B cell (primary cell): Measurements from ENCODE around the gene GPR61. TPM values are rescaled to one million over a fixed set of nuclear protein-coding genes. Genes with fewer than 3 reads are reported as not detected.

Experiments
- ATAC-seq: fragments of 200-7000 bp; cut with Tn5 transposase; one replicate; pipeline ENCODE4 v1.10.0; 2021; ENCODE audit warnings: low read depth, mild to moderate bottlenecking, moderate number of reproducible peaks, moderate library complexity
- CTCF ChIA-PET: fragments of 350-600 bp; sonication (Branson Sonifier 250); formaldehyde crosslinking; loops from one replicate; lab custom pipeline; 2021; ENCODE audit warnings: antibody characterized with exemption, inconsistent platforms; lab: Charles Lee
- POLR2A ChIA-PET: fragments of 350-600 bp; sonication (Branson Sonifier 250); formaldehyde crosslinking; loops from one replicate; lab custom pipeline; 2021; ENCODE audit warnings: antibody characterized with exemption; lab: Charles Lee
- DNase-seq: peaks from one replicate; pipeline ENCODE4 v3.0.0; 2013
- H2AFZ ChIP-seq: 2 replicates; pipeline ENCODE4 v1.6.1; 2012; ENCODE audit warnings: mild to moderate bottlenecking, low read depth, low read length; ENCODE audit not compliant: insufficient read depth, poor library complexity, severe bottlenecking
- H3K27ac ChIP-seq, 2 donors: 1 replicate in 1 of 2; 2 replicates in 1 of 2; pipeline ENCODE4 v1.5.1; 2012 to 2013; ENCODE audit warnings: low read length in 2 of 2, mild to moderate bottlenecking in 2 of 2, moderate library complexity in 1 of 2
- H3K27me3 ChIP-seq, 4 experiments: fragments of 200-600 bp in 1 of 4; sonication (generic) in 1 of 4; replicated peaks in 1 of 4; 1 replicate in 2 of 4; 2 replicates in 2 of 4; pipeline versions ENCODE4 v1.6.1 to v1.7.0; 2013 to 2016; ENCODE audit warnings: low read length in 3 of 4, mild to moderate bottlenecking in 2 of 4, mixed read lengths in 1 of 4, moderate library complexity in 1 of 4; ENCODE audit not compliant: insufficient read depth in 4 of 4, control insufficient read depth in 3 of 4; ENCODE audit errors: control extremely low read depth in 1 of 4
- H3K36me3 ChIP-seq, 2 experiments: replicated peaks in 1 of 2; 1 replicate in 1 of 2; 2 replicates in 1 of 2; pipeline versions ENCODE4 v1.6.1 to v1.7.1; 2013; ENCODE audit warnings: low read length in 1 of 2; ENCODE audit not compliant: insufficient read depth in 2 of 2, control insufficient read depth in 1 of 2; ENCODE audit errors: control extremely low read depth in 1 of 2, extremely low read depth in 1 of 2
- H3K4me1 ChIP-seq, 2 donors: fragments of 200-600 bp in 1 of 2; sonication (generic) in 1 of 2; 1 replicate in 1 of 2; 2 replicates in 1 of 2; pipeline versions ENCODE4 v1.5.1 to v1.6.1; 2013 to 2017; ENCODE audit warnings: low read length in 2 of 2; ENCODE audit not compliant: control insufficient read depth in 2 of 2, insufficient read depth in 2 of 2
- H3K4me2 ChIP-seq: replicated peaks from 2 replicates; pipeline ENCODE3; 2012; ENCODE audit warnings: mild to moderate bottlenecking, low read depth, low read length; ENCODE audit not compliant: poor library complexity, severe bottlenecking
- H3K4me3 ChIP-seq, 5 experiments: fragments of 200-600 bp in 1 of 5; sonication (generic) in 1 of 5; 1 replicate in 3 of 5; 2 replicates in 2 of 5; pipeline versions ENCODE4 v1.5.1 to v1.7.0; 2011 to 2016; ENCODE audit warnings: low read length in 4 of 5, mild to moderate bottlenecking in 4 of 5, low read depth in 2 of 5, control low read depth in 1 of 5, moderate library complexity in 1 of 5; ENCODE audit not compliant: insufficient read depth in 1 of 5; ENCODE audit errors: control extremely low read depth in 1 of 5, extremely low read depth in 1 of 5
- H3K79me2 ChIP-seq: fragments of 200-600 bp; sonication (generic); one replicate; pipeline ENCODE4 v1.6.0; 2016; ENCODE audit warnings: low read length; ENCODE audit not compliant: control insufficient read depth, insufficient read depth
- H3K9ac ChIP-seq: fragments of 200-600 bp; sonication (generic); 2 replicates; pipeline ENCODE4 v1.6.1; 2017; ENCODE audit warnings: mild to moderate bottlenecking, low read length, moderate library complexity
- H3K9me3 ChIP-seq, 3 donors: one replicate each; pipeline versions ENCODE4 v1.6.1 to v1.7.1; 2013; ENCODE audit warnings: low read length in 2 of 3; ENCODE audit not compliant: control insufficient read depth in 2 of 3, insufficient read depth in 1 of 3; ENCODE audit errors: control extremely low read depth in 1 of 3
- H4K20me1 ChIP-seq: 2 replicates; pipeline ENCODE4 v1.6.0; 2012; ENCODE audit warnings: mild to moderate bottlenecking, low read length; ENCODE audit not compliant: insufficient read depth, control insufficient read depth, poor library complexity, severe bottlenecking
- H3K27ac Mint-ChIP-seq: one replicate; pipeline ENCODE4 v1.8.0; 2021; ENCODE audit warnings: mixed read lengths
- H3K27me3 Mint-ChIP-seq: one replicate; pipeline ENCODE4 v1.8.0; 2021; ENCODE audit warnings: mixed read lengths
- H3K4me1 Mint-ChIP-seq: one replicate; pipeline ENCODE4 v1.8.0; 2021; ENCODE audit warnings: mixed read lengths
- H3K4me3 Mint-ChIP-seq: one replicate; pipeline ENCODE4 v1.8.0; 2021; ENCODE audit warnings: mixed read lengths
- H3K9me3 Mint-ChIP-seq: one replicate; pipeline ENCODE4 v1.8.0; 2022; ENCODE audit warnings: mixed read lengths; ENCODE audit not compliant: insufficient read depth
- CTCF ChIP-seq: fragments of 200-600 bp; IDR thresholded peaks from one replicate; pipeline ENCODE4 v1.8.0; 2022; ENCODE audit warnings: antibody characterized with exemption, mild to moderate bottlenecking
- EZH2 ChIP-seq: IDR thresholded peaks from 2 replicates; pipeline ENCODE4 v1.6.1; 2012; ENCODE audit warnings: borderline replicate concordance, low read depth, mild to moderate bottlenecking, moderate library complexity, low read length; ENCODE audit not compliant: insufficient read depth, poor library complexity, severe bottlenecking
- WGBS: methylation state at CpG from one replicate; pipeline ENCODE4 v1.1.5; 2013; ENCODE audit warnings: missing lambda C conversion rate; ENCODE audit not compliant: insufficient coverage; 5-methylcytosine and 5-hydroxymethylcytosine counted together
- intact Hi-C: fragments of 100-400 bp; cut with micrococcal nuclease; formaldehyde crosslinking; loops from one replicate; pipeline ENCODE4 v1.10.0; 2022
- polyA plus RNA-seq: library from polyadenylated mRNA; depleted of rRNA; stranded (reverse); fragments of >200 nt; gene quantifications from 2 replicates; pipeline ENCODE4 v1.2.3, GENCODE V29; 2012
- total RNA-seq, 2 donors: library from RNA; stranded (reverse); fragments of 120-200 nt in 1 of 2; gene quantifications; 1 replicate in 1 of 2; 2 replicates in 1 of 2; pipeline versions ENCODE4 v1.2.3 to v1.2.4, GENCODE V29; 2013 to 2022

Gene GPR61
- total and polyA plus RNA-seq, 2 donors (not counting 1 experiment from before 2014, with no cell fraction given), result not detected

GRCh38 chr1:109586055-109586454 lies 46.4 kb downstream of the GPR61 start:
- H4K20me1 ChIP-seq, result peaks cover 24% of the 10 kb centered on the region
- H3K9me3 ChIP-seq, result no peaks in the 10 kb centered on the region
- Mint-ChIP-seq H3K9me3 (no peaks in the 10 kb centered on the region), H3K27ac (no peak overlapping the region), H3K4me3 (no peak overlapping the region), H3K27me3 (no peaks in the 10 kb centered on the region), H3K4me1 (no peaks in the 10 kb centered on the region)
- ATAC-seq, result no peak
- no CpG with 5 or more reads among the region's 3 CpGs for WGBS
- CTCF ChIA-PET, result interaction anchor here (0.8 kb wide), 1 partner anchor 41 kb away, joined by 3 read pairs; no protein-coding TSS in a partner anchor
- no peak overlapping the region for H3K27ac ChIP-seq
- H3K4me1 ChIP-seq, result no peaks in the 10 kb centered on the region
- H3K9ac ChIP-seq, result no peak overlapping the region
- DNase-seq, result no peak
- no peak overlapping the region for H3K4me3 ChIP-seq
- H2AFZ ChIP-seq, result no peak overlapping the region
- H3K4me2 ChIP-seq, result no peak overlapping the region
- H3K36me3 ChIP-seq, result peaks cover 15 to 79% of the 10 kb centered on the region in 2 experiments
- no peaks in the 10 kb centered on the region for H3K27me3 ChIP-seq
- POLR2A ChIA-PET, result no interaction called here
- intact Hi-C loops, result no loop called here
- no peak for TF ChIP-seq EZH2
- TF ChIP-seq CTCF, result no peak
- no peaks in the 10 kb centered on the region for H3K79me2 ChIP-seq

GRCh38 chr1:109589177-109589576 lies 49.5 kb downstream of the GPR61 start:
- H3K9me3 ChIP-seq, result no peaks in the 10 kb centered on the region
- no peak overlapping the region for H3K27ac ChIP-seq
- H3K4me1 ChIP-seq, result no peaks in the 10 kb centered on the region
- no peak for TF ChIP-seq EZH2
- no peak for TF ChIP-seq CTCF
- POLR2A ChIA-PET, result no interaction called here
- H3K4me2 ChIP-seq, result no peak overlapping the region
- WGBS, result 100% methylated on average over 2 of the region's 3 CpGs
- H3K36me3 ChIP-seq, result peaks cover 20 to 86% of the 10 kb centered on the region in 2 experiments
- Mint-ChIP-seq H3K27ac (no peak overlapping the region), H3K4me3 (no peak overlapping the region), H3K4me1 (no peaks in the 10 kb centered on the region), H3K27me3 (no peaks in the 10 kb centered on the region), H3K9me3 (no peaks in the 10 kb centered on the region)
- intact Hi-C loops, result no loop called here
- no peak overlapping the region for H2AFZ ChIP-seq
- CTCF ChIA-PET, result no interaction called here
- H4K20me1 ChIP-seq, result peaks cover 10% of the 10 kb centered on the region
- no peak overlapping the region for H3K9ac ChIP-seq
- no peak for ATAC-seq
- no peak for DNase-seq
- H3K27me3 ChIP-seq, result no peaks in the 10 kb centered on the region
- H3K4me3 ChIP-seq, result no peak overlapping the region
- H3K79me2 ChIP-seq, result no peaks in the 10 kb centered on the region
